GM12878 (cell line): ENCODE data around the gene TMEM33. TPM values are rescaled to one million over a fixed set of nuclear protein-coding genes. Genes with fewer than 3 reads are reported as not detected.
A peak's percentile ranks its signal among the peaks of the same experiment; 100 is the strongest.

Source experiments
- ATF2 ChIP-seq: IDR thresholded peaks from 2 replicates; pipeline ENCODE4 v1.6.1; 2012; ENCODE audit warnings: low read length, inconsistent platforms
- ATF3 ChIP-seq: IDR thresholded peaks from 2 replicates; pipeline ENCODE4 v1.6.1; 2011; ENCODE audit warnings: low read depth, mild to moderate bottlenecking, low read length, moderate library complexity, borderline replicate concordance; ENCODE audit errors: extremely low read depth
- BACH1 ChIP-seq: fragments of 450-650 bp; IDR thresholded peaks from 2 replicates; pipeline ENCODE4 v1.6.1; 2017; ENCODE audit warnings: mild to moderate bottlenecking, borderline replicate concordance
- E2F8 ChIP-seq: fragments of 450-650 bp; IDR thresholded peaks from 2 replicates; pipeline ENCODE4 v1.6.1; 2018; ENCODE audit warnings: mild to moderate bottlenecking, low read depth, moderate library complexity; ENCODE audit not compliant: partially characterized antibody
- EED ChIP-seq: sonication (generic); IDR thresholded peaks from 2 replicates; pipeline ENCODE4 v1.6.1; 2016; ENCODE audit warnings: antibody characterized with exemption, low read depth
- ESRRA ChIP-seq: IDR thresholded peaks from 2 replicates; pipeline ENCODE4 v1.6.1; 2012; ENCODE audit warnings: mild to moderate bottlenecking, low read length, improper control_type of control experiment
- HSF1 ChIP-seq: fragments of 150-350 bp; IDR thresholded peaks from 2 replicates; pipeline ENCODE4 v1.6.1; 2014; ENCODE audit warnings: mild to moderate bottlenecking, low read depth, low read length
- IRF5 ChIP-seq: fragments of 450-650 bp; IDR thresholded peaks from 2 replicates; pipeline ENCODE4 v1.6.1; 2017; ENCODE audit warnings: borderline replicate concordance
- NFYA ChIP-seq: IDR thresholded peaks from 2 replicates; pipeline ENCODE4 v1.6.1; 2011; ENCODE audit warnings: low read depth, mild to moderate bottlenecking, low read length, improper control_type of control experiment, borderline replicate concordance
- RUNX3 ChIP-seq: IDR thresholded peaks from 2 replicates; pipeline ENCODE4 v1.6.1; 2012; ENCODE audit warnings: low read length, inconsistent platforms
- USF2 ChIP-seq: IDR thresholded peaks from 2 replicates; pipeline ENCODE4 v1.6.1; 2011; ENCODE audit warnings: low read depth, low read length, improper control_type of control experiment, borderline replicate concordance
- ZBTB11 ChIP-seq: fragments of 450-650 bp; formaldehyde crosslinking; IDR thresholded peaks from 2 replicates; pipeline ENCODE4 v1.5.0; 2022; ENCODE audit warnings: mild to moderate bottlenecking, missing genetic modification characterization
- ZNF384 ChIP-seq: IDR thresholded peaks from 2 replicates; pipeline ENCODE4 v1.6.1; 2012; ENCODE audit warnings: low read depth, mild to moderate bottlenecking, low read length, improper control_type of control experiment, borderline replicate concordance
- polyA plus RNA-seq, 11 experiments: library from polyadenylated mRNA; depleted of rRNA in 4 of 11; unstranded in 6 of 11; stranded (reverse) in 5 of 11; fragments of >200 nt; fragmentation: Nextera tagmentation in 4 of 11; fragmentation: Illumina TruSeq in 1 of 11; extraction: Ambion mirVana in 4 of 11; extraction: Trizol in 1 of 11; gene quantifications; 1 replicate in 1 of 11; 2 replicates in 10 of 11; pipeline versions ENCODE4 v1.2.1 to v1.2.3, GENCODE V29; 2011 to 2016; ENCODE audit warnings: inconsistent platforms in 2 of 11, missing spikeins in 2 of 11, low read depth in 1 of 11
- total RNA-seq, 4 experiments: library from RNA; depleted of rRNA in 3 of 4; stranded (reverse); fragments of >200 nt in 3 of 4; fragmentation: Illumina TruSeq in 1 of 4; extraction: Trizol in 1 of 4; gene quantifications; 2 replicates each; pipeline versions ENCODE4 v1.2.1 to v1.2.3, GENCODE V29; 2013 to 2021

Gene TMEM33
- total and polyA plus RNA-seq, 10 of the 15 experiments (the other 5 are each of a cell fraction or from before 2014, with no cell fraction given) = 7.9 to 60.2 (median 33.4) TPM

GRCh38 chr4:41934901-41935651 is at the start of gene TMEM33 (continued):
- TF ChIP-seq ZNF384 (no peak), USF2 (no peak), ZBTB11 (peak; percentile 19; the same call in 1 of the 2 replicates), ESRRA (no peak), ATF2 (no peak), HSF1 (no peak), EED (peak; percentile 50), RUNX3 (peak; percentile 80), ATF3 (no peak), IRF5 (no peak), E2F8 (peak; percentile 93), NFYA (no peak), BACH1 (no peak)
